ENCODE data around the gene ACSF3. TPM values are rescaled to one million over a fixed set of nuclear protein-coding genes. Genes with fewer than 3 reads are reported as not detected.

Gene ACSF3
- total RNA-seq, 2 experiments from 2014 or later: 57.3 to 62.0 TPM

DNA sequence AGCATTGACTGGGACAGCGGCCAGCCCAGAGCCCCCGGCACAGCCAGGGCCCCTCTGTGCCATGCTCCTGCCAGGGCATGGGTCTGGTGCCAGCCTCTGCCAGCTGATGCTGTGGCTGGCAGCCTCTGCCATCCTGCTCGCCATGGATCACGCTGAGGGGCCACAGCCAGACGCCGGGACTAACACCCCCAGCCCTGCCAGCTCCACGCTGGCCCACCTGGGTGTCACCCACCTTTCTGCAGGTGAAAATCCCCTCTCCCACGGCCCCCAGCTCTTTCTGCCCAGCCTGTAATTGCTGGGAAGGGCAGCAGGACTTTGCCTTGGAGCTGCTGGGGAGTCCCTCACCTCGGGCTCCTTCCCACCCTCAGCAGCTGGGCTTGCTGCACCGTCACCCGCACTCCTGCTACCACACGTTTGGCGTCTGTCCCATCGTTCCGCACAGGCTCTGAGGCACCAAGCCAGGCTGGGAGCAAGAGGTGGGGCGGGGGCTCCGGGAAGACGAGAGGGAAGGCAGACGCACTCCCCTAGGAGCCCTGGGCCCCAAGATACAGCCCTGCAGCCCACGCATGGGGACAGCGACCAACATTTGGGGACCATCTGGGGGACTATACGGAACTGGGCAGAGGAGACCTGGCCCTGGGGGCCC, 42.0 kb upstream of the ACSF3 start:
- no peak overlapping the region for H3K4me3 Mint-ChIP-seq
- H3K27me3 Mint-ChIP-seq: no peaks in the 10 kb centered on the region
- CTCF ChIA-PET: no interaction called here
- H3K9me3 Mint-ChIP-seq: no peaks in the 10 kb centered on the region
- H3K36me3 Mint-ChIP-seq (ENCODE audit: low read depth): no peaks in the 10 kb centered on the region
- DNase-seq: no peak
- POLR2A ChIA-PET: interaction anchor here (0.6 kb wide), 2 partner anchors 10 to 231 kb away, joined by 3 to 4 read pairs; no protein-coding TSS in a partner anchor
- H3K4me1 Mint-ChIP-seq: no peaks in the 10 kb centered on the region
- peak overlapping the region; percentile 9 for H3K27ac Mint-ChIP-seq

DNA sequence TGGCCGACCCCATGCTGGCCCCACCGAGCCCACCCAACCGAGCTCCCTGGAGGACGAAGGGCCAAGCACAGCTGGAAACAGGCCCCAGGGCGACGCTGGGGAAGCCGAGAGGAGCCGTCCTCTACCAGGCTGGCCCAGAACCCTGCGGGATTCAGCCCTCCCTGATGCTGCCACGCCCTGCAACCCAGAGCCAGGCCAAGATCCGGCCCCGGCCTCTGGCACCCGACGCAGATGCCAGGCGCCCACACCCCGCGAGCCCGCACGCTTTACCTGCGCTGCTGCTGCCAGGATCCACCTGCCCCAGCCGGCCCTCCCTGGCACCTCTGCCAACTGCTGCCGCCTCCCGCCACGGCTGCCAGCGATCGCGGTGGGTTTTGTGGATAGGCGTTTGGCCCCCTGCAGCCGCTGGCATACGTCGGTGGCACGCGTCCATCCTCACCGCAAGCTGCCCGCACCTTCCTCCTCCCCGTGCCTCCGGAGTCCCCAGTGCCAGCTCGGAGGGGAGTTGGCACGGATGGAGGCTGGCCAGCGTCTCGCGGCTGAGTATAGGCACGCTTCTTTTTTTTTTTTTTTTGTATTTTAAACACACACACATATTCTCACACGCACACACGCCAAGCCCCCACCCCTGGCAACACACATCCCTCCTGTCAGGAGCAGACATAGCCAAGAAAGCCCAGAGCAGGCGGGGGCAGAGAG, 41.3 kb upstream of the ACSF3 start:
- Mint-ChIP-seq H3K36me3 (ENCODE audit: low read depth) (no peaks in the 10 kb centered on the region), H3K27ac (no peak overlapping the region), H3K9me3 (no peaks in the 10 kb centered on the region), H3K4me3 (no peak overlapping the region), H3K4me1 (no peaks in the 10 kb centered on the region), H3K27me3 (no peaks in the 10 kb centered on the region)
- DNase-seq: no peak
- ChIA-PET CTCF (no interaction called here), POLR2A (interaction anchor here (0.6 kb wide), 1 partner anchor 9 kb away, joined by 4 read pairs; no protein-coding TSS in a partner anchor)

- no peaks in the 10 kb centered on the region for H3K27me3 Mint-ChIP-seq
- no peaks in the 10 kb centered on the region for H3K4me1 Mint-ChIP-seq
- CTCF ChIA-PET: no interaction called here
- no peak overlapping the region for H3K27ac Mint-ChIP-seq
- no peak for DNase-seq
- POLR2A ChIA-PET: no interaction called here
- no peak overlapping the region for H3K4me3 Mint-ChIP-seq
- no peaks in the 10 kb centered on the region for H3K36me3 Mint-ChIP-seq (ENCODE audit: low read depth)
- no peaks in the 10 kb centered on the region for H3K9me3 Mint-ChIP-seq
Observed at GRCh38 chr16:89052890-89053724, 40.5 kb upstream of the ACSF3 start.

DNA sequence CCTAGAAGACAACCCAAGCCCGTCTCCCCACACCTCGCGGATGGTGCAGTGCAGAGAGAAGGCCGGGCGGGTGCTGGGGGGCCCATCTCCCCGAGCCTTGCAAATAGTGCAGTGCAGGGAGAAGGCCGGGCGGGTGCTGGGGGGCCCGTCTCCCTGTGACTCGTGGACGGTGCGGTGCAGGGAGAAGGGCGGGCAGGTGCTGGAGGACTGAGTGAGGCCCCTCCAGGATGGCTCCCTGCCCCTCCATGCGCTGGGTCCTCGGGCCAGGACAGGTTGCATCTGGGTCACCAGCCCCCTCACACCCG, 40.0 kb upstream of the ACSF3 start:
- H3K36me3 Mint-ChIP-seq (ENCODE audit: low read depth): no peaks in the 10 kb centered on the region
- CTCF ChIA-PET: no interaction called here
- no peaks in the 10 kb centered on the region for H3K27me3 Mint-ChIP-seq
- no peak for DNase-seq
- H3K9me3 Mint-ChIP-seq: no peaks in the 10 kb centered on the region
- H3K27ac Mint-ChIP-seq: no peak overlapping the region
- H3K4me1 Mint-ChIP-seq: no peaks in the 10 kb centered on the region
- POLR2A ChIA-PET: no interaction called here
- H3K4me3 Mint-ChIP-seq: no peak overlapping the region

- no peak for DNase-seq
- POLR2A ChIA-PET: no interaction called here
- H3K9me3 Mint-ChIP-seq: no peaks in the 10 kb centered on the region
- H3K27ac Mint-ChIP-seq: no peak overlapping the region
- H3K4me3 Mint-ChIP-seq: no peak overlapping the region
- CTCF ChIA-PET: interaction anchor here (0.6 kb wide), 1 partner anchor 83 kb away, joined by 4 read pairs; no protein-coding TSS in a partner anchor
- no peaks in the 10 kb centered on the region for H3K27me3 Mint-ChIP-seq
- H3K36me3 Mint-ChIP-seq (ENCODE audit: low read depth): no peaks in the 10 kb centered on the region
- H3K4me1 Mint-ChIP-seq: no peaks in the 10 kb centered on the region
Observed at GRCh38 chr16:89054261-89054661, 39.4 kb upstream of the ACSF3 start.

DNA sequence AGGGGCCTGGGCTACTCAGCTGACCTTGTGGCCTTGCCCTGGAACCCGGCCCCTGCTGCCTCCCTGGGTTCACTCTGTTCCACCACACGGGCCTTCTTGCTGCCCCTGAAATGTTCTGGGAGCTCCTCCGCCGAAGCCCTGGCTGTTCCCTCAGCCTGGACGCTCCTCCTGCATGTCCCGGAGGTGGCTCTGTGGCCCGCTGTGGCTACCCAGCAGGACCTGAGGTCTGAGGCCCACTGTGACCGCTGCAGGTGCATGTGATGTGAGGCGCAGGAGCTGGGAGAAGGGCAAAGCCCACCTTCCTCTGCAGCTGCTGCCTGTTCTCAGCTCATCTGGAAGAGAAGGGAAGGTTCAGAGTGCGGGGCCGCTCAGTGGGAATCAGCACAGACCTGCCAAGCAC, 38.9 kb upstream of the ACSF3 start:
- no peaks in the 10 kb centered on the region for H3K36me3 Mint-ChIP-seq (ENCODE audit: low read depth)
- ChIA-PET POLR2A (no interaction called here), CTCF (interaction anchor here (0.6 kb wide), 1 partner anchor 83 kb away, joined by 4 read pairs; no protein-coding TSS in a partner anchor)
- H3K9me3 Mint-ChIP-seq: no peaks in the 10 kb centered on the region
- no peak overlapping the region for H3K4me3 Mint-ChIP-seq
- H3K27ac Mint-ChIP-seq: no peak overlapping the region
- H3K4me1 Mint-ChIP-seq: no peaks in the 10 kb centered on the region
- DNase-seq: no peak
- H3K27me3 Mint-ChIP-seq: no peaks in the 10 kb centered on the region

GRCh38 chr16:89055313-89055712, 38.3 kb upstream of the ACSF3 start:
- no peaks in the 10 kb centered on the region for H3K36me3 Mint-ChIP-seq (ENCODE audit: low read depth)
- no peaks in the 10 kb centered on the region for H3K9me3 Mint-ChIP-seq
- H3K4me3 Mint-ChIP-seq: no peak overlapping the region
- POLR2A ChIA-PET: no interaction called here
- no peaks in the 10 kb centered on the region for H3K4me1 Mint-ChIP-seq
- H3K27me3 Mint-ChIP-seq: no peaks in the 10 kb centered on the region
- CTCF ChIA-PET: no interaction called here
- no peak for DNase-seq
- H3K27ac Mint-ChIP-seq: no peak overlapping the region

DNA sequence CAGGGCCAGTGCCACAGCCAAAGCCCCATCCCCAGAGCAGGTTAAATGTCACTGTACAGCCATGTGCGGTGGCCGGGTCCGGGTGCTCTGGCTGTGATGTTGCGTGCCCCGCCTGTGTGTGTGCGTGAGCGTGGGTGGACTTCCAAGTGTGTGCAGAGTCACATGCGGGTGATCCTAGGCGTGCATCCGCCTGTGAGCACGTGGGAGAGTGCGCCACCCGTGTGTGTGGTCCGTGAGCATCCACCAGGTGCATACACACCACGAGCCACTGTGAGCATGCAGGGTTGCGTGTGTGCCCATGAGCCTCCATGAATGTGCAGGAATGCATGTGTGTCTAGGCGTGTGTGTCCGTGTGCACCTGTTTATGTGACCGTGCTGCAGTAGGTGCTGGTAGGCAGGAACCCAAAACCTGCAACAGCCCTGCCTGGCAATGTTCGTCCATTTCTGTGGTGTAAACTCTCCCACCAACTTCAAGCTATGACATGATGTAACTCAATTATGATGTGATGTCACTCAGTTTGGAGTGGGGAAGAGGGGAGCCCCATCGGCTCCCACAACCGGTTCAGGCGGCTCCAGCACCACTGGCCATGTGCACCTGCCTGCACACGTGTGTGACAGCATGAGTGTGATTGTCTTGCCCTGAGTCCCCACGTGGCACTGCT, 37.6 kb upstream of the ACSF3 start:
- POLR2A ChIA-PET: no interaction called here

DNA sequence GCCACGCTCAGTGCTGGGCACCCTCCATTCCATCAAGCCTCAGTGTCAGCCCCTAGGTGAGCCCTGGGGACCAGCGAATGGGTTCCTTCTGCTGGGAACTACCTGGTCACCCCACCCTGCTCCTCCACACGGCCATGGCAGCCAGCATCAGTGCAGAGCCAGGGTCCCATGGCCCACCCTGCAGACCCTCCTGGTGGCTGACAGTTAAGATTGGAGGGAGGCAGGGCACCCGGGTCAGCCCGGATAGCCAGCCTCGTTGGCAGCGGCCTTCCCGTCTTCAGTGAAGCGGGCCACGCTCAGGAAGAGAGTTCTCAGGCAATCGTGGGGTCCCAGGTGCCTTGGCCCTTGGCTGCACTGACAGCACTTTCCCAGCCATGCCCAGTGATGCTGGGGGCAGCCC, 37.1 kb upstream of the ACSF3 start:
- Mint-ChIP-seq H3K36me3 (ENCODE audit: low read depth) (no peaks in the 10 kb centered on the region), H3K27me3 (no peaks in the 10 kb centered on the region), H3K4me3 (no peak overlapping the region), H3K27ac (no peak overlapping the region), H3K9me3 (no peaks in the 10 kb centered on the region), H3K4me1 (no peaks in the 10 kb centered on the region)
- ChIA-PET POLR2A (no interaction called here), CTCF (no interaction called here)
- DNase-seq: no peak

More for the DNA sequence above, 37.6 kb upstream of the ACSF3 start:
- no peak overlapping the region for H3K4me3 Mint-ChIP-seq
- no peak overlapping the region for H3K27ac Mint-ChIP-seq
- DNase-seq: no peak
- H3K4me1 Mint-ChIP-seq: no peaks in the 10 kb centered on the region
- H3K9me3 Mint-ChIP-seq: no peaks in the 10 kb centered on the region
- H3K27me3 Mint-ChIP-seq: no peaks in the 10 kb centered on the region
- CTCF ChIA-PET: no interaction called here
- no peaks in the 10 kb centered on the region for H3K36me3 Mint-ChIP-seq (ENCODE audit: low read depth)

GRCh38 chr16:89057738-89058137, 35.9 kb upstream of the ACSF3 start:
- Mint-ChIP-seq H3K36me3 (ENCODE audit: low read depth) (no peaks in the 10 kb centered on the region), H3K9me3 (no peaks in the 10 kb centered on the region), H3K27me3 (no peaks in the 10 kb centered on the region), H3K4me3 (no peak overlapping the region), H3K4me1 (no peaks in the 10 kb centered on the region), H3K27ac (no peak overlapping the region)
- CTCF ChIA-PET: no interaction called here
- no peak for DNase-seq
- POLR2A ChIA-PET: no interaction called here

- ChIA-PET POLR2A (no interaction called here), CTCF (no interaction called here)
- Mint-ChIP-seq H3K4me1 (no peaks in the 10 kb centered on the region), H3K4me3 (no peak overlapping the region), H3K27me3 (no peaks in the 10 kb centered on the region), H3K27ac (no peak overlapping the region), H3K9me3 (no peaks in the 10 kb centered on the region), H3K36me3 (ENCODE audit: low read depth) (no peaks in the 10 kb centered on the region)
- DNase-seq: no peak
Observed at GRCh38 chr16:89058812-89059211, 34.8 kb upstream of the ACSF3 start.

GRCh38 chr16:89060207-89060794, 33.4 kb upstream of the ACSF3 start:
- Mint-ChIP-seq H3K36me3 (ENCODE audit: low read depth) (no peaks in the 10 kb centered on the region), H3K27ac (no peak overlapping the region), H3K4me3 (no peak overlapping the region), H3K27me3 (no peaks in the 10 kb centered on the region), H3K4me1 (no peaks in the 10 kb centered on the region), H3K9me3 (no peaks in the 10 kb centered on the region)
- ChIA-PET POLR2A (no interaction called here), CTCF (interaction anchor here (1.5 kb wide), 1 partner anchor 25 kb away, joined by 3 read pairs; no protein-coding TSS in a partner anchor)
- no peak for DNase-seq

All from activated CD4-positive, alpha-beta T cell treated with anti-CD3 and anti-CD28 coated beads, Interleukin-2, amount 10 ng/mL, durations not matched to agents 7 days and 5 days (primary cell).